Stomach (tissue), 4 donors: Measurements from ENCODE around the gene INS.

Experiments
- CTCF ChIP-seq, 7 experiments: fragments of 450-650 bp in 4 of 7; fragments of 200-600 bp in 3 of 7; sonication (generic) in 3 of 7; IDR thresholded peaks; one replicate each; pipeline ENCODE4 v1.5.1; 2016 to 2019; ENCODE audit warnings: antibody characterized with exemption in 7 of 7, control low read depth in 2 of 7, mild to moderate bottlenecking in 1 of 7
- POLR2A ChIP-seq, 4 donors: fragments of 450-650 bp; IDR thresholded peaks; one replicate each; pipeline ENCODE4 v1.6.1; 2016; ENCODE audit warnings: antibody characterized with exemption in 4 of 4, control low read depth in 2 of 4, mild to moderate bottlenecking in 1 of 4, moderate library complexity in 1 of 4

- TF ChIP-seq CTCF (IDR thresholded peaks at IDR 0.05) (no peak), POLR2A (IDR thresholded peaks at IDR 0.05) (no peak)
Observed at GRCh38 chr11:2205981-2206690, 45.1 kb upstream of the INS start.
